Measurements from ENCODE around the gene KRT222. TPM values are rescaled to one million over a fixed set of nuclear protein-coding genes. Genes with fewer than 3 reads are reported as not detected.

The KRT222 gene
- total RNA-seq, 1 donor from 2014 or later: 10.9 TPM

DNA sequence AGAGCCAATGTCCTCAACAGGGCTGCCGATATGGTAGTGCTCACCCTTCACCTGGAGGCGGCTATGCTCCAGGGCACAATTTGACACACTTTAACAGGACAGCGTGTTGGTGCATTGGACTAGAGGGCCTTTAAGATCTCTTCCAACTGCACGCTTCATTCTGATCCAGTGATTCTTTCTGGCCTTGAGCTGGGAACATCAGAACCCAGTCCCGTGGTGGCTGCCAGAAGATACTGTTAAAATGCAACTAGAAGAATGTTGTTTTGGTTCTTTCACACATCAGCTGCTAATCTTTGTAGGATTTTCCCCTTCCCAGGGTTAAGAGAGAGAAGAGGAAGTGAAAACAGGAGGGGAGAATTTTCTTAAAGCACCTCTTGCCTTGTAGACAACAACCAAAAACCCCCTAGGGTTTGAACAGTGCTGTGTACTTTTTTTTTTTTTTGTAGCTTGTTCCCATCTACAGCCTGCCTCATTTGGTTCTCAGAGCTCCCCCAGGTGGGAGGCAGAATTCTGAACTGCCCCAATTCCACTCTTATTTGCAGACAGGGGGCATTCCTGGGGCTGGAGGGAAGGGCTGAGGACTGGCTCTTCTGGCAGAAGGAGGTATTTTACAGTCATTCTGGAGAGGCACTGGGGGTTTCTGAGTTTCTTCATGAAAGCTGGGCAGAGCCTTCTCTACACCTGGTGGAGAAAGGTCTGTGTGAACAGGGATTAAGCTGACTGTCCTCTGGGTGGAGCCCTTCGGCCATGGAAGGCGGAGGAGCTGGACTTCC, 49.7 kb downstream of the KRT222 start:
- peak; percentile 71 for DNase-seq (ENCODE audit: low read depth)

DNA sequence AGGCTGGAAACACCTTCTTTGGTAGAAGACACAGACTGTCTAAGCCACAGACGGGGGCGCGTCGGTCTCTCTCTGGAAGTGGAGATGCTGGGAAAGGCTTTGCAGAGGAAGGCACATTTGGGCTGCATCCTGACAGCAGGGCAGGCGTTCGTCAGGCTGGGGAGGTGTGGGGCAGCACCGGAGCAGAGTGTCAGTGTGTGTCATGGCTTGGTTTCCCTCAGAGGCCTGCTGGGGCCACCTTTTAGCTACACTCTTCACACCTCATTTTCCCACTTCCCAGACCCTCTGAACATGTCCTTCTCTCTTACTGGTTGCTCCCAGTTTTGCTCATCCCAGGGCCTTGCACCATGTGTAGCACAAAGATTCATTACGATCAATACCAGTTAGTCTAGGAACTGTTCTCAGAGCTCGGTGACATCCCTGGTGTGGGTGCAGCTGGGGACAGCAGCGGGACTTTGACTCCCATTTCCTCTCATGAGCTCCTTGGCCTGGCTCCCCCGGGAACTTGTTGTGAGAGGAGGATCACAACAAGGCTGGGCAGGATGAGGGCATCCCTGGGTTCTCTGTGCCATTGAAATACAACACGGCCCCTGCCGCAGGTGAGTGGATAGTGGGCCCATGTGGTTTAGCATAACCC, 50.4 kb downstream of the KRT222 start:
- DNase-seq (ENCODE audit: low read depth): no peak

GRCh38 chr17:40613467-40614154, 51.4 kb downstream of the KRT222 start:
- no peak for DNase-seq (ENCODE audit: low read depth)

DNA sequence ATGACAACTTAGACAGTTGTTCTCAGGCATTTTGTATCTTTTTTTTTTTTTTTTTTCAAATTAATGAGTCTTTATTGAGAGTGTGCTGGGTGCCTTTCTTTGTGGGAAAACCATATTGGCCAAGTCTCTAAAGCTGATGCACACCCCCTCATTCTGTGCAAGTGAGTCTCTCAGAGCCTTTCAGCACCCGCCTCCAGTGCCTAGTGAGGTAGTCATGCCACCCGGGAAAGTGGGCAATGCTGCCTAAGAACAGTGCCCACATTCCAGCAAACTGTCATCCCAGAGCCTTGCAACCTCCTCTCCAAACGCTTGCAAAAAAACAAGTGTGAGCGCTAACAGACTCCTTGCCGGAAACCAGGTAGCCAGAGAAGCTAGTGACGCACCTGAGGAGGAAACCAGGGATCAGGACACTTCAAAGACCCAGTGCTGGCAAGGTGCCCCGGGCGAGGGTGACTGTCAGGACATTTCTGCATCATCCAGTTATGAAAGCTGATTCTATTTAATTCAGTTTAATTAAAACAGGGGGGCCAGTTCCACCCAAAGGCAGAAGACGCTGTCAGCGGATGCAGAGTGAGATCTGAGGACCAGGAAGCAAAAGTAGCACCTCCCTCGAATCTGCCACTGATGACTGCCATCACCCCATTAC, 52.3 kb downstream of the KRT222 start:
- DNase-seq (ENCODE audit: low read depth): no peak

DNA sequence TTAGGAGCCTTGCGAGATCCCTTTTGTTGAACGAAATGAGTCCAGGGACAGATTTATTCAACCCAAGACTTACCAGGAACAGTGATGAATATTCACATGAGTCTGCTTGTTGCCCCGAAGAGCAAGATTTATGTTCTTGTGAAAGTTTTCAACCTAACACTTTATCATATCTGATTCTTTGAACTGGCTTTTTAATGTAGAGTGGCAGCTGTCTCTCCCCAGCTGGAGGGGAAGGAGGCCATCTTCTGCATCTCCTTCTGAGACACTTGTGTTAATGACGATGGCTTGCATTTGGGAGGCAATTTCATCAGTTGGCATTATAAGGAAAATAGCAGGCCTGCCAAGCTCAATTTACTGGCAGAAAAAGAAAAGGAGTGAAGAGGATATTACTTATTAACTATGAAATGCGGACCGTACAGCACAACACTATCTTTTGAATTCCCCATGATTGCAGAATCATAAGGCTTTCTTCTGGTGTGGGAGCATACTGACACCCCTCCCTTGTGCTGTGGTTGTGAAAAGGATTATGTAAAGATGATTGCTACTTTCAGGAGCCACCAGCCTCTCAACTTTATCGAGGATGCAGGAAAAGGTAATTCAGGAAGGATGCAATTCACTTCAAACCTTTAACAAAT, 53.0 kb downstream of the KRT222 start:
- DNase-seq (ENCODE audit: low read depth): no peak

GRCh38 chr17:40610359-40610758, 54.6 kb downstream of the KRT222 start:
- no peak for DNase-seq (ENCODE audit: low read depth)

DNA sequence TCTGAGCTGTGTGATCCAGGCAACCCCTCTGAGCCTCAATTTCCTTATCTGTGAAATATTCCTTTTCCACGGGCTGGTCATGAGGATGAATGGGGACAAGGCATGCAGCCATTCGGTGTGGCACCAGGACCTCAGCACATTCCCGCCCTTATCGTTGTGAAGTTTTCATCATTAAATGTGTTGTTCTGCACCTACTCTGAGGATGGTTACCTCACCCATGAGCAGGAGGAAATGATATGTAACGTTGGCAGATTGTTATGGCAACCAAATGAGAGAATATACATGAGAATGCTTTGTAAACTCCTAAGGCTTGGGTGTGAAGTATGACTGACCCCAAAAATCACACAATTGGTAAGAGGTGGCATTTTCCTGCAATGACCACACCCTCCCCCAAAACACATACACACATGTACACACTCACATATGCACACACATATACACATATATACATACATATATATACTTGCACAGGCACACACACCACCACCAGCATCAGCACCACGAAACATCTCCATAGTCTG, 56.9 kb downstream of the KRT222 start:
- DNase-seq (ENCODE audit: low read depth): no peak

DNA sequence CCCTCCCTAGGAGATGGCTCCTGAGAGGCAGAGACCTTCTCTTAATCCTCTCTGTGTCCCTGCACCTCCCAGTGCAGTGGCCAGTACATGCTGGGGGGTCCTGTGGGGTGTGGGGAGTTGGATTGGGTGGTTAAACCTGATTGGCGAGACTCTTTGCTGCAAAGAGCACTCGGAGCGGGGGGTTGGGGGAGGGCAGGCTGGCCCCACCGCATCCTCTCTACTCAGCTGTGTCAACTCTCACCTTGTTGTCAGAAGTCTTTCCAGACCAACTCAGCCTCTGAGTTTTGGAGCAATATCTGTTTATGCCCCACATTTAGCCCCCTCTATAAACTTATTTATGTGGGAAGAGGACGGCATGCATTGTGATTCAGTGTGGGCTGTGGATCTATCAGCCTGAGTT, 57.3 kb downstream of the KRT222 start:
- DNase-seq (ENCODE audit: low read depth): no peak

DNA sequence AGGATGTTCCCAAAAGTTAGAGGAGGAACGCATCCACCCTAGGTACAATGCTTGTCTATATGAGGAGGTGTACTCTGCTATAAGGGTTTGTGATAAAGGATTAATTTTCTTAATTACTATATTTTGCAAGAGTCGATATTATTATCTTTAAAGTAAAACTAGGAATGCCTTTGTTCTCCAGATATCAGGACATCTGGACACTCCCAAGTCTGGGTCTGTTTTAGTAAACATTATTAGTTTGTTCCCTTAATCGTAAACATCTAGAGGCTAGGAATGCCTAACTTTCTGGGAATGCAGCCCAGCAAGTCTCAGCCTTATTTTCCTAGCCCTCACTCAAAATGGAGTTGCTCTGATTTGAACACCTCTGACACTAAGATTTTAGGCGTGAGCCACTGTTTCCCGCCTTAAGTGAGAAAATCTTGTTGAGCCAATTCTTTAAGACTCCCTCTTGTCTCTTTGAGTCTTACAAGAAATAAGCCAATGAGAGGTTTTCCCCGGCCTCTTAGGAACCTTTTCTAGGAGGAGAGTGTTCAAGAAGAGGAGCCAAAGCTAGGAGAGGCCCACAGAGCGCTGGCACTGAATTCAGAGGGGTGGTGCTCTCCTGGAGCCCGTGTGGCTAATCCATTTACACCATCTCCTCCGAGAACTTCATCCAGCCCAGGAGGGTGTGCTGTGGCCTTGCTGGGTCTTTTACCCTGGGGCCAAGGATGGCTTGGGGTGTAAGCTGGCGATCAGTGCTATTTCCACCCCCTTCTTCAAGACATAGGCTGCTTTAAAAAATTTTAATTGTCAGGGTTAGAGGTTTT, 58.2 kb downstream of the KRT222 start:
- DNase-seq (ENCODE audit: low read depth): no peak

- DNase-seq (ENCODE audit: low read depth): no peak
Measured at GRCh38 chr17:40605306-40605705, 59.7 kb downstream of the KRT222 start.

Other genes starting within 250 kb of the KRT222 start
- gene TOP2A, start 247.3 kb downstream of the KRT222 start, total RNA-seq: 2.1 and 46.5 TPM in 2 replicates
- gene IGFBP4, start 221.7 kb downstream of the KRT222 start, total RNA-seq: 44.8 and 89.8 TPM in 2 replicates
- 0.05 and 0.69 TPM in 2 replicates for gene TNS4, start 163.6 kb downstream of the KRT222 start, total RNA-seq
- not detected in 2 replicates for gene CCR7, start 99.7 kb downstream of the KRT222 start, total RNA-seq
- 70.5 and 126 TPM in 2 replicates for gene SMARCE1, start 17.4 kb downstream of the KRT222 start, total RNA-seq
- gene KRT24, start 38.6 kb upstream of the KRT222 start, total RNA-seq: not detected in 2 replicates
- not detected in 2 replicates for gene KRT25, start 90.2 kb upstream of the KRT222 start, total RNA-seq
- gene KRT26, start 107.0 kb upstream of the KRT222 start, total RNA-seq: not detected in 2 replicates
- gene KRT27, start 117.4 kb upstream of the KRT222 start, total RNA-seq: not detected in 2 replicates
- not detected in 2 replicates for gene KRT28, start 134.8 kb upstream of the KRT222 start, total RNA-seq
- gene KRT10, start 157.4 kb upstream of the KRT222 start, total RNA-seq: 3.6 and 4.6 TPM in 2 replicates
- gene KRT12, start 202.0 kb upstream of the KRT222 start, total RNA-seq: not detected in 2 replicates
- gene KRT20, start 220.1 kb upstream of the KRT222 start, total RNA-seq: not detected in 2 replicates

All from renal cortical epithelial cell (primary cell).